Right kidney (tissue), 1 donor: ENCODE data around the gene ST8SIA4.
A peak's percentile ranks its signal among the peaks of the same experiment; 100 is the strongest.
"Not testable (repeated sequence)": the region's sequence is repeated elsewhere in the genome, so short reads cannot be mapped to it uniquely, and the experiment has no call there.

Experiments used
- DNase-seq: peaks from one replicate; pipeline ENCODE4 v3.0.0-alpha.2; 2016

The ST8SIA4 gene

GRCh38 chr5:100828898-100829356, 74.2 kb downstream of the ST8SIA4 start:
- DNase-seq = no peak

- DNase-seq = peak; percentile 9
Observed at GRCh38 chr5:100828071-100828897, 74.8 kb downstream of the ST8SIA4 start.

- peak; percentile 11 for DNase-seq
Observed at GRCh38 chr5:100827481-100827889, 75.6 kb downstream of the ST8SIA4 start.

- no peak for DNase-seq
Observed at GRCh38 chr5:100826133-100826532, 76.9 kb downstream of the ST8SIA4 start.

- DNase-seq = no peak
Observed at GRCh38 chr5:100824635-100825034, 78.4 kb downstream of the ST8SIA4 start.

- DNase-seq = no peak
Observed at GRCh38 chr5:100823812-100824211, 79.3 kb downstream of the ST8SIA4 start.

GRCh38 chr5:100821751-100822150, 81.3 kb downstream of the ST8SIA4 start:
- no peak for DNase-seq

GRCh38 chr5:100818340-100818739, 84.7 kb downstream of the ST8SIA4 start:
- no peak for DNase-seq

- no peak for DNase-seq
Observed at GRCh38 chr5:100803397-100803796, 99.7 kb downstream of the ST8SIA4 start.

GRCh38 chr5:100802208-100802607, 100.9 kb downstream of the ST8SIA4 start:
- no peak for DNase-seq

GRCh38 chr5:100800562-100800961, 102.5 kb downstream of the ST8SIA4 start:
- DNase-seq = no peak

- DNase-seq = no peak
Observed at GRCh38 chr5:100799166-100799565, 103.9 kb downstream of the ST8SIA4 start.

GRCh38 chr5:100797861-100798260, 105.2 kb downstream of the ST8SIA4 start:
- no peak for DNase-seq

- no peak for DNase-seq
Observed at GRCh38 chr5:100796851-100797250, 106.2 kb downstream of the ST8SIA4 start.

GRCh38 chr5:100794844-100795243, 108.2 kb downstream of the ST8SIA4 start:
- no peak for DNase-seq

GRCh38 chr5:100794218-100794617, 108.9 kb downstream of the ST8SIA4 start:
- DNase-seq = no peak

- no peak for DNase-seq
Observed at GRCh38 chr5:100792781-100793180, 110.3 kb downstream of the ST8SIA4 start.

- no peak for DNase-seq
Observed at GRCh38 chr5:100791391-100791790, 111.7 kb downstream of the ST8SIA4 start.

GRCh38 chr5:100790951-100791350, 112.1 kb downstream of the ST8SIA4 start:
- no peak for DNase-seq

GRCh38 chr5:100790170-100790665, 112.9 kb downstream of the ST8SIA4 start:
- no peak for DNase-seq

- no peak for DNase-seq
Observed at GRCh38 chr5:100789694-100790093, 113.4 kb downstream of the ST8SIA4 start.

GRCh38 chr5:100788417-100788816, 114.7 kb downstream of the ST8SIA4 start:
- no peak for DNase-seq

GRCh38 chr5:100787648-100788047, 115.4 kb downstream of the ST8SIA4 start:
- DNase-seq = no peak

GRCh38 chr5:100785536-100785935, 117.5 kb downstream of the ST8SIA4 start:
- DNase-seq = not testable (repeated sequence)
